B cell (primary cell): ENCODE data around the gene CBX3. TPM values are rescaled to one million over a fixed set of nuclear protein-coding genes. Genes with fewer than 3 reads are reported as not detected.

Experiments
- ATAC-seq: fragments of 200-7000 bp; cut with Tn5 transposase; one replicate; pipeline ENCODE4 v1.10.0; 2021; ENCODE audit warnings: low read depth, mild to moderate bottlenecking, moderate number of reproducible peaks, moderate library complexity
- CTCF ChIA-PET: fragments of 350-600 bp; sonication (Branson Sonifier 250); formaldehyde crosslinking; loops from one replicate; lab custom pipeline; 2021; ENCODE audit warnings: antibody characterized with exemption, inconsistent platforms; lab: Charles Lee
- POLR2A ChIA-PET: fragments of 350-600 bp; sonication (Branson Sonifier 250); formaldehyde crosslinking; loops from one replicate; lab custom pipeline; 2021; ENCODE audit warnings: antibody characterized with exemption; lab: Charles Lee
- DNase-seq: peaks from one replicate; pipeline ENCODE4 v3.0.0; 2013
- H2AFZ ChIP-seq: 2 replicates; pipeline ENCODE4 v1.6.1; 2012; ENCODE audit warnings: mild to moderate bottlenecking, low read depth, low read length; ENCODE audit not compliant: insufficient read depth, poor library complexity, severe bottlenecking
- H3K27ac ChIP-seq, 2 donors: 1 replicate in 1 of 2; 2 replicates in 1 of 2; pipeline ENCODE4 v1.5.1; 2012 to 2013; ENCODE audit warnings: low read length in 2 of 2, mild to moderate bottlenecking in 2 of 2, moderate library complexity in 1 of 2
- H3K27me3 ChIP-seq, 4 experiments: fragments of 200-600 bp in 1 of 4; sonication (generic) in 1 of 4; replicated peaks in 1 of 4; 1 replicate in 2 of 4; 2 replicates in 2 of 4; pipeline versions ENCODE4 v1.6.1 to v1.7.0; 2013 to 2016; ENCODE audit warnings: low read length in 3 of 4, mild to moderate bottlenecking in 2 of 4, mixed read lengths in 1 of 4, moderate library complexity in 1 of 4; ENCODE audit not compliant: insufficient read depth in 4 of 4, control insufficient read depth in 3 of 4; ENCODE audit errors: control extremely low read depth in 1 of 4
- H3K36me3 ChIP-seq, 2 experiments: replicated peaks in 1 of 2; 1 replicate in 1 of 2; 2 replicates in 1 of 2; pipeline versions ENCODE4 v1.6.1 to v1.7.1; 2013; ENCODE audit warnings: low read length in 1 of 2; ENCODE audit not compliant: insufficient read depth in 2 of 2, control insufficient read depth in 1 of 2; ENCODE audit errors: control extremely low read depth in 1 of 2, extremely low read depth in 1 of 2
- H3K4me1 ChIP-seq, 2 donors: fragments of 200-600 bp in 1 of 2; sonication (generic) in 1 of 2; 1 replicate in 1 of 2; 2 replicates in 1 of 2; pipeline versions ENCODE4 v1.5.1 to v1.6.1; 2013 to 2017; ENCODE audit warnings: low read length in 2 of 2; ENCODE audit not compliant: control insufficient read depth in 2 of 2, insufficient read depth in 2 of 2
- H3K4me2 ChIP-seq: replicated peaks from 2 replicates; pipeline ENCODE3; 2012; ENCODE audit warnings: mild to moderate bottlenecking, low read depth, low read length; ENCODE audit not compliant: poor library complexity, severe bottlenecking
- H3K4me3 ChIP-seq, 5 experiments: fragments of 200-600 bp in 1 of 5; sonication (generic) in 1 of 5; 1 replicate in 3 of 5; 2 replicates in 2 of 5; pipeline versions ENCODE4 v1.5.1 to v1.7.0; 2011 to 2016; ENCODE audit warnings: low read length in 4 of 5, mild to moderate bottlenecking in 4 of 5, low read depth in 2 of 5, control low read depth in 1 of 5, moderate library complexity in 1 of 5; ENCODE audit not compliant: insufficient read depth in 1 of 5; ENCODE audit errors: control extremely low read depth in 1 of 5, extremely low read depth in 1 of 5
- H3K79me2 ChIP-seq: fragments of 200-600 bp; sonication (generic); one replicate; pipeline ENCODE4 v1.6.0; 2016; ENCODE audit warnings: low read length; ENCODE audit not compliant: control insufficient read depth, insufficient read depth
- H3K9ac ChIP-seq: fragments of 200-600 bp; sonication (generic); 2 replicates; pipeline ENCODE4 v1.6.1; 2017; ENCODE audit warnings: mild to moderate bottlenecking, low read length, moderate library complexity
- H3K9me3 ChIP-seq, 3 donors: one replicate each; pipeline versions ENCODE4 v1.6.1 to v1.7.1; 2013; ENCODE audit warnings: low read length in 2 of 3; ENCODE audit not compliant: control insufficient read depth in 2 of 3, insufficient read depth in 1 of 3; ENCODE audit errors: control extremely low read depth in 1 of 3
- H4K20me1 ChIP-seq: 2 replicates; pipeline ENCODE4 v1.6.0; 2012; ENCODE audit warnings: mild to moderate bottlenecking, low read length; ENCODE audit not compliant: insufficient read depth, control insufficient read depth, poor library complexity, severe bottlenecking
- H3K27ac Mint-ChIP-seq: one replicate; pipeline ENCODE4 v1.8.0; 2021; ENCODE audit warnings: mixed read lengths
- H3K27me3 Mint-ChIP-seq: one replicate; pipeline ENCODE4 v1.8.0; 2021; ENCODE audit warnings: mixed read lengths
- H3K4me1 Mint-ChIP-seq: one replicate; pipeline ENCODE4 v1.8.0; 2021; ENCODE audit warnings: mixed read lengths
- H3K4me3 Mint-ChIP-seq: one replicate; pipeline ENCODE4 v1.8.0; 2021; ENCODE audit warnings: mixed read lengths
- H3K9me3 Mint-ChIP-seq: one replicate; pipeline ENCODE4 v1.8.0; 2022; ENCODE audit warnings: mixed read lengths; ENCODE audit not compliant: insufficient read depth
- CTCF ChIP-seq: fragments of 200-600 bp; IDR thresholded peaks from one replicate; pipeline ENCODE4 v1.8.0; 2022; ENCODE audit warnings: antibody characterized with exemption, mild to moderate bottlenecking
- EZH2 ChIP-seq: IDR thresholded peaks from 2 replicates; pipeline ENCODE4 v1.6.1; 2012; ENCODE audit warnings: borderline replicate concordance, low read depth, mild to moderate bottlenecking, moderate library complexity, low read length; ENCODE audit not compliant: insufficient read depth, poor library complexity, severe bottlenecking
- WGBS: methylation state at CpG from one replicate; pipeline ENCODE4 v1.1.5; 2013; ENCODE audit warnings: missing lambda C conversion rate; ENCODE audit not compliant: insufficient coverage; 5-methylcytosine and 5-hydroxymethylcytosine counted together
- intact Hi-C: fragments of 100-400 bp; cut with micrococcal nuclease; formaldehyde crosslinking; loops from one replicate; pipeline ENCODE4 v1.10.0; 2022
- polyA plus RNA-seq: library from polyadenylated mRNA; depleted of rRNA; stranded (reverse); fragments of >200 nt; gene quantifications from 2 replicates; pipeline ENCODE4 v1.2.3, GENCODE V29; 2012
- total RNA-seq, 2 donors: library from RNA; stranded (reverse); fragments of 120-200 nt in 1 of 2; gene quantifications; 1 replicate in 1 of 2; 2 replicates in 1 of 2; pipeline versions ENCODE4 v1.2.3 to v1.2.4, GENCODE V29; 2013 to 2022

Gene CBX3
- total and polyA plus RNA-seq, 2 donors (not counting 1 experiment from before 2014, with no cell fraction given): 43.9 to 126 TPM

GRCh38 chr7:26197153-26198115, 4.1 kb upstream of the CBX3 start:
- Histone ChIP-seq H3K27me3 (no peaks in the 10 kb centered on the region), H2AFZ (no peak overlapping the region), H3K36me3 (peaks cover 0 to 65% of the 10 kb centered on the region in 2 experiments), H3K4me1 (peaks cover 48 to 51% of the 10 kb centered on the region in 2 donors), H3K9ac (peak overlapping the region; percentile 100), H3K4me2 (peak overlapping the region; percentile 82), H3K79me2 (peaks cover 86% of the 10 kb centered on the region), H4K20me1 (peaks cover 80% of the 10 kb centered on the region), H3K9me3 (no peaks in the 10 kb centered on the region), H3K4me3 (peak overlapping the region; percentile 80 to 100 (median 100)), H3K27ac (peak overlapping the region; percentile 45 to 97)
- no peak for ATAC-seq
- CTCF ChIA-PET: interaction anchor here (0.5 to 9.6 kb wide), 35 partner anchors 9 to 542 kb away, joined by 3 to 114 read pairs (median 5); partner anchors contain the start of genes NFE2L3 and SNX10
- H3K27ac Mint-ChIP-seq: peak overlapping the region; percentile 84
- WGBS: 20% methylated on average over 3 of the region's 5 CpGs
- peak overlapping the region; percentile 99 for H3K4me3 Mint-ChIP-seq
- peaks cover 54% of the 10 kb centered on the region for H3K4me1 Mint-ChIP-seq
- POLR2A ChIA-PET: interaction anchor here (0.5 to 2.9 kb wide), 6 partner anchors 9 to 200 kb away, joined by 3 to 14 read pairs (median 4); partner anchors contain the start of gene NFE2L3
- intact Hi-C loops: loop anchor here (1.0 to 10.0 kb wide), 6 partner anchors 8 to 967 kb away; partner anchors contain the start of gene HOXA9
- no peaks in the 10 kb centered on the region for H3K9me3 Mint-ChIP-seq
- TF ChIP-seq CTCF: no peak
- TF ChIP-seq EZH2: no peak
- DNase-seq: peak; percentile 80
- H3K27me3 Mint-ChIP-seq: no peaks in the 10 kb centered on the region
